ENCODE measurements around the gene OLFML1. TPM values are rescaled to one million over a fixed set of nuclear protein-coding genes. Genes with fewer than 3 reads are reported as not detected.

The OLFML1 gene
- total RNA-seq, 1 donor from 2014 or later, result 11.5 TPM

DNA sequence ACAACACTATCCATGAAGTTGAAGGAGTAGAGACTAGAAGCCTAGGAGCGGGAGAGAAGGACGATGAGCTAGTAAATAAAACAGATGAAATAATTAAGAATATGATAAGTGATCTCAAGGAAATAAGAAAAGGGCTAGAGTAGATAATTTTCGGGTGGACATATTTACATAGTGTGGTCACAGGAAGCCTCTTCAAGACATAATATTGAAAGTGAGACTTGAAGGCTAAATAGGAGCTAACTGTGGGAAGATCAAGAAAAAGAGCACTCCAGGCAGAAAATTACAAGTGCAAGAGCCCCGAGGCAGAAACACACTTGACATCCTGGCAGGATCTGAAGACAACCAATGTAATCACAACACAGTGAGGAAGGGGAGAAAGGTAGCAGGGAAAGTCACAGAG lies 16.6 kb downstream of the OLFML1 start:
- Histone ChIP-seq H3K9me3 (no peaks in the 10 kb centered on the region), H3K4me1 (peaks cover 7% of the 10 kb centered on the region), H3K36me3 (no peaks in the 10 kb centered on the region), H3K4me3 (no peak overlapping the region), H3K27ac (no peak overlapping the region), H3K27me3 (no peaks in the 10 kb centered on the region)
- TF ChIP-seq POLR2A (IDR thresholded peaks at IDR 0.05) (no peak), POLR2AphosphoS5 (IDR thresholded peaks at IDR 0.05; ENCODE audit: insufficient read depth in 1 of 2, low read depth in 1 of 2) (no peak)
- TF ChIP-seq, protein P1, sequence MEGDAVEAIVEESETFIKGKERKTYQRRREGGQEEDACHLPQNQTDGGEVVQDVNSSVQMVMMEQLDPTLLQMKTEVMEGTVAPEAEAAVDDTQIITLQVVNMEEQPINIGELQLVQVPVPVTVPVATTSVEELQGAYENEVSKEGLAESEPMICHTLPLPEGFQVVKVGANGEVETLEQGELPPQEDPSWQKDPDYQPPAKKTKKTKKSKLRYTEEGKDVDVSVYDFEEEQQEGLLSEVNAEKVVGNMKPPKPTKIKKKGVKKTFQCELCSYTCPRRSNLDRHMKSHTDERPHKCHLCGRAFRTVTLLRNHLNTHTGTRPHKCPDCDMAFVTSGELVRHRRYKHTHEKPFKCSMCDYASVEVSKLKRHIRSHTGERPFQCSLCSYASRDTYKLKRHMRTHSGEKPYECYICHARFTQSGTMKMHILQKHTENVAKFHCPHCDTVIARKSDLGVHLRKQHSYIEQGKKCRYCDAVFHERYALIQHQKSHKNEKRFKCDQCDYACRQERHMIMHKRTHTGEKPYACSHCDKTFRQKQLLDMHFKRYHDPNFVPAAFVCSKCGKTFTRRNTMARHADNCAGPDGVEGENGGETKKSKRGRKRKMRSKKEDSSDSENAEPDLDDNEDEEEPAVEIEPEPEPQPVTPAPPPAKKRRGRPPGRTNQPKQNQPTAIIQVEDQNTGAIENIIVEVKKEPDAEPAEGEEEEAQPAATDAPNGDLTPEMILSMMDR (IDR thresholded peaks at IDR 0.05), result no peak
- intact Hi-C loops (cut with DNase I), result no loop called here
- no peak for DNase-seq (ENCODE audit: extremely low spot score in 2 of 2)

DNA sequence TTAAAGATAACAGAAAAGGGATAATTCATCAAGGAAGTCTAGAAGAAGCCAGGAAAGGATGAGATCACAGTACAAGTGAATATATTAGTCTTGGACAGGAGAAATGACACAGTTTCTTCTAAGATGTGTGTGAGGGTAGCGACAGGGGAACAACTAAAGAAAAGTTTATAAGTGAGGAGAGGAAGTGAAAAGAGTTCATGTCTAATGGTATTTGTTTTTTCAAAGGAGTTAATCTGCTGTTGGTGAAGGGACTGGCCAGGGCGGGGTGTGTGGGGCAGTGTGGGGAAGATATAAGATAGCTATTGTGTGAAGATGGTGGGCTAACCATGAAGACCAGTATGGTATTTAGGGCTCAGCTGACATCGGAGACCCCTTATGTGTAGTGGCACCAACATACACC lies 20.9 kb downstream of the OLFML1 start:
- Histone ChIP-seq H3K36me3 (no peaks in the 10 kb centered on the region), H3K27ac (no peak overlapping the region), H3K27me3 (no peaks in the 10 kb centered on the region), H3K9me3 (no peaks in the 10 kb centered on the region), H3K4me1 (peaks cover 4% of the 10 kb centered on the region), H3K4me3 (no peak overlapping the region)
- no peak for DNase-seq (ENCODE audit: extremely low spot score in 2 of 2)
- intact Hi-C loops (cut with DNase I), result no loop called here
- TF ChIP-seq POLR2AphosphoS5 (IDR thresholded peaks at IDR 0.05; ENCODE audit: insufficient read depth in 1 of 2, low read depth in 1 of 2) (no peak), POLR2A (IDR thresholded peaks at IDR 0.05) (no peak)
- TF ChIP-seq, protein P1 (IDR thresholded peaks at IDR 0.05), result no peak

DNA sequence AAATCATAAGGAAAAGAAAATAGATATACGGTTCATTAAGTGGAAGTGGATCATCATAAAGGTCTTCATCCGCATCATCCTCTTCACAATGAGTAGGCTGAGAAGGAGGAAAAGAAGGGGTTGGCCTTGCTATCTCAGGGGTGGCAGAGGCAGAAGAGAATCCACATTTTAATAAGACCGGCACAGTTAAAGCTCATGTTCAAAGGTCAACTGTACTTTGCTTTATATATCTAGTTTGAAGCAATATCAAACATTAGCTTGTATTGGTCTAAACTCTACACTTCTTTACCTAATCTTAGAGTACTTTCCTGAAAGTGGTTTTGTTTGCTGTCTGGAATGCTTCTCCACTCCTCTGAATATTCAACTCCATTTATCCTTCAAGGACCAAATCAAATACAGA lies 22.8 kb downstream of the OLFML1 start:
- Histone ChIP-seq H3K4me1 (peaks cover 22% of the 10 kb centered on the region), H3K36me3 (no peaks in the 10 kb centered on the region), H3K27me3 (no peaks in the 10 kb centered on the region), H3K4me3 (no peak overlapping the region), H3K27ac (no peak overlapping the region), H3K9me3 (no peaks in the 10 kb centered on the region)
- TF ChIP-seq, protein P1 (IDR thresholded peaks at IDR 0.05), result no peak
- no peak for TF ChIP-seq POLR2A (IDR thresholded peaks at IDR 0.05)
- TF ChIP-seq POLR2AphosphoS5 (IDR thresholded peaks at IDR 0.05; ENCODE audit: insufficient read depth in 1 of 2, low read depth in 1 of 2), result no peak
- no peak for DNase-seq (ENCODE audit: extremely low spot score in 2 of 2)
- intact Hi-C loops (cut with DNase I), result no loop called here

DNA sequence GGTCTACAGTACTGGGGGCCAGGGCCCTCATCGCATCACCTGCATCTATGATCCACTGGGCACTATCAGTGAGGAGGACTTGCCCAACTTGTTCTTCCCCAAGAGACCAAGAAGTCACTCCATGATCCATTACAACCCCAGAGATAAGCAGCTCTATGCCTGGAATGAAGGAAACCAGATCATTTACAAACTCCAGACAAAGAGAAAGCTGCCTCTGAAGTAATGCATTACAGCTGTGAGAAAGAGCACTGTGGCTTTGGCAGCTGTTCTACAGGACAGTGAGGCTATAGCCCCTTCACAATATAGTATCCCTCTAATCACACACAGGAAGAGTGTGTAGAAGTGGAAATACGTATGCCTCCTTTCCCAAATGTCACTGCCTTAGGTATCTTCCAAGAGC lies 24.7 kb downstream of the OLFML1 start:
- no peaks in the 10 kb centered on the region for H3K27me3 ChIP-seq
- H3K36me3 ChIP-seq, result no peaks in the 10 kb centered on the region
- no peaks in the 10 kb centered on the region for H3K9me3 ChIP-seq
- no peak for DNase-seq (ENCODE audit: extremely low spot score in 2 of 2)
- no peak overlapping the region for H3K4me3 ChIP-seq
- peaks cover 33% of the 10 kb centered on the region for H3K4me1 ChIP-seq
- intact Hi-C loops (cut with DNase I), result no loop called here
- no peak overlapping the region for H3K27ac ChIP-seq
- TF ChIP-seq POLR2AphosphoS5 (IDR thresholded peaks at IDR 0.05; ENCODE audit: insufficient read depth in 1 of 2, low read depth in 1 of 2) (no peak), POLR2A (IDR thresholded peaks at IDR 0.05) (no peak)
- TF ChIP-seq, protein P1 (IDR thresholded peaks at IDR 0.05), result no peak

DNA sequence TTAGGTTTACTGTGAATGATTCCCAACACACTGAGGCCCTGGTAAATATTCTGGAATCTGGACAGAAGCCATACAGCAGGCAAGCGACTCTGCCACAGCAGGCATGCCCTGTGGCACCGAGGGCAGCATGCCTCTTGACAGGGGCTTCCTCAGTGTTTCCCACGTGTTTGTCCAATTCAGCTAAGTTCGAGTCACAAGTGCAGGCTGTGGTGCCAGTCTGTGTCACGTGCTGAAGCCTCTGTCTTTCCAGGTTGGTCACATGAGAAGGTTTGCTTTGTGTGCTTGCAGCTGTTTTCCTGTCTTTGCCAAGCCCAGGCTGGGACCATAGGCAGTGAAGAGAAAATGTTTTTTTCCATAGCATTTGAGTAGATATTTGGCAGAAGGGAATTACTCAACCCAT lies 26.1 kb downstream of the OLFML1 start:
- no peaks in the 10 kb centered on the region for H3K36me3 ChIP-seq
- H3K9me3 ChIP-seq, result no peaks in the 10 kb centered on the region
- intact Hi-C loops (cut with DNase I), result no loop called here
- peak overlapping the region; percentile 93 for H3K27ac ChIP-seq
- H3K27me3 ChIP-seq, result no peaks in the 10 kb centered on the region
- no peak overlapping the region for H3K4me3 ChIP-seq
- DNase-seq (ENCODE audit: extremely low spot score in 2 of 2), result no peak
- TF ChIP-seq, protein P1 (IDR thresholded peaks at IDR 0.05), result no peak
- TF ChIP-seq POLR2AphosphoS5 (IDR thresholded peaks at IDR 0.05; ENCODE audit: insufficient read depth in 1 of 2, low read depth in 1 of 2) (peak in 1 of 2 donors; percentile 84), POLR2A (IDR thresholded peaks at IDR 0.05) (no peak)
- H3K4me1 ChIP-seq, result peaks cover 41% of the 10 kb centered on the region
